Measurements from ENCODE around the gene TRRAP.
"Not testable (repeated sequence)": the region's sequence is repeated elsewhere in the genome, so short reads cannot be mapped to it uniquely, and the experiment has no call there.

Gene TRRAP

GRCh38 chr7:98866765-98867164, 11.6 kb upstream of the TRRAP start:
- no peak for DNase-seq

- DNase-seq, result no peak
Observed at GRCh38 chr7:98868450-98868849, 9.9 kb upstream of the TRRAP start.

- no peak for DNase-seq
Observed at GRCh38 chr7:98869027-98869596, 9.2 kb upstream of the TRRAP start.

GRCh38 chr7:98869597-98870120, 8.7 kb upstream of the TRRAP start, which contains the start of gene TMEM130:
TMEM130 (minus strand) TSS chr7:98870014; CDS start chr7:98869861, 153 bp downstream.
- DNase-seq, result no peak

GRCh38 chr7:98870121-98870651, 8.1 kb upstream of the TRRAP start:
- peak; percentile 59 for DNase-seq

GRCh38 chr7:98870807-98871491, 7.4 kb upstream of the TRRAP start:
- no peak for DNase-seq

- no peak for DNase-seq
Observed at GRCh38 chr7:98872328-98872924, 5.9 kb upstream of the TRRAP start.

- DNase-seq, result not testable (repeated sequence)
Observed at GRCh38 chr7:98873610-98874009, 4.7 kb upstream of the TRRAP start.

GRCh38 chr7:98874942-98875341, 3.4 kb upstream of the TRRAP start:
- no peak for DNase-seq

- DNase-seq, result no peak
Observed at GRCh38 chr7:98875501-98875900, 2.8 kb upstream of the TRRAP start.

GRCh38 chr7:98877146-98877545, 1.2 kb upstream of the TRRAP start:
- DNase-seq, result no peak

GRCh38 chr7:98877692-98878364, 504 bp upstream of the TRRAP start:
- DNase-seq, result no peak

- DNase-seq, result peak; percentile 39
Observed at GRCh38 chr7:98879198-98879978, 1.1 kb downstream of the TRRAP start.

GRCh38 chr7:98879979-98880315, 1.6 kb downstream of the TRRAP start:
- peak; percentile 9 for DNase-seq

- no peak for DNase-seq
Observed at GRCh38 chr7:98880485-98880884, 2.2 kb downstream of the TRRAP start.

GRCh38 chr7:98881561-98882315, 3.4 kb downstream of the TRRAP start:
- no peak for DNase-seq

GRCh38 chr7:98884416-98884815, 6.1 kb downstream of the TRRAP start:
- DNase-seq, result no peak

GRCh38 chr7:98887038-98887437, 8.7 kb downstream of the TRRAP start:
- DNase-seq, result no peak

- DNase-seq, result no peak
Observed at GRCh38 chr7:98892609-98893008, 14.3 kb downstream of the TRRAP start.

- DNase-seq, result no peak
Observed at GRCh38 chr7:98899816-98900215, 21.5 kb downstream of the TRRAP start.

GRCh38 chr7:98900815-98901214, 22.5 kb downstream of the TRRAP start:
- no peak for DNase-seq

- DNase-seq, result no peak
Observed at GRCh38 chr7:98902523-98902922, 24.2 kb downstream of the TRRAP start.
